Fibroblast of the conjunctiva (primary cell): Measurements from ENCODE around the gene BCL6.
"Not testable (repeated sequence)": the region's sequence is repeated elsewhere in the genome, so short reads cannot be mapped to it uniquely, and the experiment has no call there.

ENCODE experiments used
- DNase-seq: peaks from one replicate; pipeline ENCODE4 v3.0.0-alpha.2; 2010; ENCODE audit warnings: low read depth

Gene BCL6

GRCh38 chr3:187714404-187714979 lies 30.8 kb downstream of the BCL6 start:
- peak; percentile 57 for DNase-seq

- DNase-seq, result no peak
Measured at GRCh38 chr3:187713504-187713903, 31.8 kb downstream of the BCL6 start.

GRCh38 chr3:187709155-187709554 lies 36.1 kb downstream of the BCL6 start:
- DNase-seq, result no peak

- DNase-seq, result no peak
Measured at GRCh38 chr3:187708696-187709095, 36.6 kb downstream of the BCL6 start.

- no peak for DNase-seq
Measured at GRCh38 chr3:187706971-187707370, 38.3 kb downstream of the BCL6 start.

- no peak for DNase-seq
Measured at GRCh38 chr3:187705164-187705563, 40.1 kb downstream of the BCL6 start.

- DNase-seq, result peak; percentile 5
Measured at GRCh38 chr3:187702507-187703033, 42.7 kb downstream of the BCL6 start, which contains the start of gene RTP2. Gene RTP2 (minus strand): TSS chr3:187702557. CDS start chr3:187702128, 429 bp downstream.

GRCh38 chr3:187700249-187700648 lies 45.0 kb downstream of the BCL6 start:
- no peak for DNase-seq

GRCh38 chr3:187698499-187699399 lies 46.5 kb downstream of the BCL6 start:
- DNase-seq, result no peak

GRCh38 chr3:187696021-187696420 lies 49.2 kb downstream of the BCL6 start:
- DNase-seq, result no peak

- no peak for DNase-seq
Measured at GRCh38 chr3:187695449-187695848, 49.8 kb downstream of the BCL6 start.

GRCh38 chr3:187694801-187695200 lies 50.5 kb downstream of the BCL6 start:
- no peak for DNase-seq

GRCh38 chr3:187693431-187693830 lies 51.8 kb downstream of the BCL6 start:
- DNase-seq, result no peak

- DNase-seq, result no peak
Measured at GRCh38 chr3:187689984-187690383, 55.3 kb downstream of the BCL6 start.

- DNase-seq, result no peak
Measured at GRCh38 chr3:187686621-187687273, 58.5 kb downstream of the BCL6 start.

- DNase-seq, result no peak
Measured at GRCh38 chr3:187685948-187686347, 59.3 kb downstream of the BCL6 start.

- DNase-seq, result no peak
Measured at GRCh38 chr3:187684880-187685279, 60.4 kb downstream of the BCL6 start.

- no peak for DNase-seq
Measured at GRCh38 chr3:187684444-187684843, 60.8 kb downstream of the BCL6 start.

- not testable (repeated sequence) for DNase-seq
Measured at GRCh38 chr3:187681756-187682155, 63.5 kb downstream of the BCL6 start.

- peak; percentile 60 for DNase-seq
Measured at GRCh38 chr3:187679638-187680396, 65.5 kb downstream of the BCL6 start.

GRCh38 chr3:187678726-187679268 lies 66.5 kb downstream of the BCL6 start:
- DNase-seq, result peak; percentile 38

- DNase-seq, result no peak
Measured at GRCh38 chr3:187677604-187678003, 67.7 kb downstream of the BCL6 start.
